SK-N-MC (cell line): Measurements from ENCODE around the gene C5.

Experiments
- EZH2 ChIP-seq: fragments of 200-600 bp; sonication (generic); IDR thresholded peaks from one replicate; pipeline ENCODE4 v1.6.1; 2017; ENCODE audit warnings: antibody characterized with exemption
- FOXP2 ChIP-seq: optimal IDR thresholded peaks from 2 replicates; pipeline ENCODE3; 2011; ENCODE audit warnings: mild to moderate bottlenecking, moderate library complexity; ENCODE audit not compliant: insufficient read depth; ENCODE audit errors: extremely low read length, control extremely low read depth
- POLR2AphosphoS5 ChIP-seq: IDR thresholded peaks from 2 replicates; pipeline ENCODE4 v1.6.1; 2012; ENCODE audit warnings: mild to moderate bottlenecking, low read depth, low read length, borderline replicate concordance

DNA sequence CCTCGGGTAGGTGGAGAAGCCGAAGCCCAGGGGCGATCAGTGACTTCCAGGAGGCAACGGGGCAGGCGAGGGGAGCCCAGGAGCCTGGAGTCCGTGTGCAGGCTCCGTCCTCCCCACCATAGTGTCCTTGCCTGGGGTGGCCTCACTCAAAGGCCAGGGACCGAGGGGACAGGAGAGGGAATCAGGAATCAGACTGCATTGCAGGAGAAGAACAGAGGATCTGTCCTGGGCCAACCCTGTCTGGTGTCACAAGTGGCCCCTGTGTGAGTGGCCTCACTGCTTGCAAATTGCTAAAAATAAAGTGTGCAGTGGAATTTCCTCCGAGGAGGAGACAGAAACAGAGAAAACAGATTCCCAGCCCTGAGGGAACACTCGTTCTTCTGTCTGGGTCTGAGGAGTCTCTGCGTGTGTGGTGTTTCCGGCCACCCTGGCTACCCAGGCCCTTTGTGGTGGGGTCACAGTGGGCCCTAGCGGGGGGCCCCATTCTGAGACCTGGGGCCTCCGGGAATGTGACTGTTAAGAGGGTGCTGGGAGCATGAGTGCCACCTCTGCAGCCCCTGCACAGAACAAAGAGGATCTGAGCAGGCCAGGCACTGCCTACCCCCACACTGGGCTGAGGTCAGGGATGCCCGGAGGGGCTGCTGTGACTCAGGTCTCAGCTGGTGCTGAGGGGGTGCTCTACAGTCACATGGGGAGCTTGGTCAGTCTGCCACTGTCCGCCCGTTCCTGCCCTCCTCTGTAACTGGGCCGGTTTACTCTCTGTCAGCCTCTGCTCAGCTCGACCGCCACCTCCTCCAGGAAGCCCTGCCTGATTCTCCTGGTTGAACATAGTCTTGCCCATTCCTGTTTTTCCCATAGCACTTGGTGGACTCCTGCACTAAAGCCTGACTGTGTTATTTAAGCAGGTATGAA, 130.9 kb downstream of the C5 start:
- no peak for TF ChIP-seq POLR2AphosphoS5
- no peak for TF ChIP-seq FOXP2
- no peak for TF ChIP-seq EZH2
